GM21825 (cell line): ENCODE measurements around the gene SLC33A1.
"Not testable (repeated sequence)": the region's sequence is repeated elsewhere in the genome, so short reads cannot be mapped to it uniquely, and the experiment has no call there.

ENCODE experiments used
- ATAC-seq: cut with Tn5 transposase; IDR thresholded peaks from one replicate; pipeline ENCODE4 v1.9.1; 2021; ENCODE audit warnings: mild to moderate bottlenecking, moderate library complexity; ENCODE audit not compliant: unreplicated experiment

The SLC33A1 gene

DNA sequence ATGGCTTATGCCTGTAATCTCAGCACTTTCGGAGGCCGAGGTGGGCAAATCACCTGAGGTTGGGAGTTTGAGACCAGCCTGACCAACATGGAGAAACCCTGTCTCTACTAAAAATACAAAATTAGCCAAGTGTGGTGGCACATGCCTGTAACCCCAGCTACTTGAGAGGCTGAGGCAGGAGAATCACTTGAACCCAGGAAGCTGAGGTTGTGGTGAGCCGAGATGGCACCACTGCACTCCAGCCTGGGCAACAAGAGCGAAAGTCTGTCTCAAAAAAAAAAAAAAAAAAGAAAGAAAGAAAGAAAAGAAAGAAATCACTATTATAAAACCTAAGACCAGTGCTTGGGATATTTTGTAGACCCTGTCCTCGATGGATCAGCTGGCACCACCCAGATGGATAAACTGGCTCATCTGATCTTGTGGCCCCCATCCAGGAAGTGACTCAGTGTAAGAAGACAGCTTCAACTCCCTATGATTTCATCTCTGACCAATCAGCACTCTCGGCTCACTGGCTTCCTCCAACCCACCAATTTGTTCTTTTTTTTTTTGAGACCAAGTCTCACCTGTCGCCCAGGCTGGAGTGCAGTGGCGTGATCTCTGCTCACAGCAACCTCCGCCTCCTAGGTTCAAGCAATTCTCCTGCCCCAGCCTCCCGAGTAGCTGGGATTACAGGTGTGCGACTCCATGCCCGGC, 8.2 kb upstream of the SLC33A1 start:
- not testable (repeated sequence) for ATAC-seq

DNA sequence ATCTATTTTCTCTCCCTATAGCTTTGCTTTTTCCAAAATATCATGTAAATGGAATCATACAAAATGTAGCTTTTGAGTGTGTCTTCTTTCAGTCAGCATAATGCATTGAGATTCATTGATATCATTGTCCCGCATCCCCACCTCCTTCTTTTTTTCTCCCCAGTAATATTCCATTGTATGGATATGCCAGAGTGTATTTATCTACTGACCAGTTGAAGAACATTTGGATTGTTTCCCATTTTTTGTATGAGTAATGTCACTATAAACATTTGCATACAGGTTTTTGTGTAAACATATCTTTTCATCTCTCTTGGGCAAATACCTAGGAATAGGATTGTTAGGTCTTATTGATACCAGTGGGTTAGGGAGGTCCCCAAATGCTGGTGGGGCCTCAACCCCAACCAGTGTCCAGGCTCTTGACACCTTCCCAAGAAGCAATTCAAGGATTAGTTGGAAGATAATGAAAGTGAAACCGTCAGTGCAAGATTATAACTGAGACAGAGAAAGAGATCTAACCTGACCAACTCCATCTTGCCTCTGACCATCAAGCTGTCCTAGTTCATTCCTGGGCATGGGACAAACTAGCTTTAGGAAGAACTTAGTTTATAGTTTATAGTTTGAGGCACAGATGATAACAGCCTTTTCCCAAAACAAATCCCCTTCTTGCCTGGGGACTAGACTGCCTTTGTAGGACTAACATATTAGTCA, 7.4 kb upstream of the SLC33A1 start:
- ATAC-seq: no peak

DNA sequence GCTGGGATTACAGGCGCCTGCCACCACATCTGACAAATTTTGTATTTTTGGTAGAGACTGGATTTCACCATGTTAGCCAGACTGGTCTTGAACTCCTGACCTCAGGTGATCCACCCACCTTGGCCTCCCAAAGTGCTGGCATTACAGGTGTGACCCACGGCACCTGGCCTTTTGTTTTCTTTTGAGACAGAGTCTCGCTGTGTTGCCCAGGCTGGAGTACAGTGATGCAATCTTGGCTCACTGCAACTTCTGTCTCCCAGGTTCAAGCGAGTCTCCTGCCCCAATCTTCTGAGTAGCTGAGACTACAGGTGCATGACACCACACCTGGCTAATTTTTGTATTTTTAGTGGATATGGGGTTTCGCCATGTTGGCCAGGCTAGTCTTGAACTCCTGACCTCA, 6.2 kb upstream of the SLC33A1 start:
- not testable (repeated sequence) for ATAC-seq

DNA sequence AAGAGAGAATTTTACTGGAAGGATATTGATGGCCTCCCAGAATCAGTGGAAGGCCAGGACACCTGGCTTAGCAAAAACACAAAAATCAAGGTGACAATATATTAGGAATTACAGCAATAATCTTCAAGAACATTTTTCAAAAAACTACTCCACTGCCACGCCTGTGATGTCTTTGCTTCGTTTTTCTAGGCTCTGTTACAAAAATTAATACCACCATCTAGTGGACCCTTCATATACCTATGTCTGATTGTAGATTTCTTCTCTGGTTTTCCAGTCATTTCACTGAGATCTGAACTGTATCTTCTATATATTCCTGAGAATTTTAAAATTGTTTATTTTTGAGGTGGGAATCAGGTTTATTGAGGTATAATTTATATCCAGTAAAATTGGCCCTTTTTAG, 5.6 kb upstream of the SLC33A1 start:
- peak; percentile 66 for ATAC-seq

DNA sequence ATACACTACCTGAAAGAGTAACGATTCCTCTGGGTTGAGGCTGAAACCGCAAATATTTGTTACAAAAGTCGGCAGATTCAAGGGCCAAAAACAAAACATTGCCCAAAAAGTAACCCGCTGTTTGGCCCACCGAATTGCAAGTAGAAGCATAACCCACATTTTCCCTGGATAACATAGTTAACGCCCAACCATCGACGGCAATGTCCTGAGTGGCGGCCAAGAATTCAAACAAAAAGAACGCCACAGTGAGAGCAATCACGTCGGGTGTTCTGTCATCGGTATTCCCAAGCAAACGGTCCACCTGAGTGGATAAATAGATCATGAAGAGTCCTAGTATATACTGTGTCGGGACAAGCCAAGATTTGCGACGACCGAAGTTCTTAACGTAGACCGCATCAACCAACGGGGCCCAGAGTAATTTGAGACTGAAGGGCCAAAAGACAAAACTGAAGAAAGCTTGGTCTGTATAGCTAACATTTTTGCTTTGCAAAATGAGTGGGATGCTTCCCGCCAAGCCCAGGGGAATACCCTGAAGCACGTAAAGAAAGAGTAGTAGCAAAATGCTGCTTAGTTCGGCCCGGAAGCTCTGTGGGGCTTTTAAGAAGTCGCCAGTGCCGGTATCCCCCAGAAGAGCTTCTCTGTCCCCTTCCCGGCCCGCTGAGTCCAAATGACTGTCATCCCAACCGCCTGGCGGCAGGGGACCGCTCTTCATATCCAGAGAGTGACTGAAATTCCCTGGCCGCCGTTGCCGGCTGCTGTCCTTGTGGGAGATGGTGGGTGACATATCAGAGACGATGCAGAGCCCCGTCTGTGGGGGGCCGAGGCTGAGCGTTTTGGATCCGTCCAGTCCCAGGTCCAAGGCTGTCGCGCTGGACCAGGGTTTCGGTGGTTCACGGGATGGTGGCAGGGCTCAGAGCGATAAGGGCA, 750 bp downstream of the SLC33A1 start:
- peak; percentile 8 for ATAC-seq

DNA sequence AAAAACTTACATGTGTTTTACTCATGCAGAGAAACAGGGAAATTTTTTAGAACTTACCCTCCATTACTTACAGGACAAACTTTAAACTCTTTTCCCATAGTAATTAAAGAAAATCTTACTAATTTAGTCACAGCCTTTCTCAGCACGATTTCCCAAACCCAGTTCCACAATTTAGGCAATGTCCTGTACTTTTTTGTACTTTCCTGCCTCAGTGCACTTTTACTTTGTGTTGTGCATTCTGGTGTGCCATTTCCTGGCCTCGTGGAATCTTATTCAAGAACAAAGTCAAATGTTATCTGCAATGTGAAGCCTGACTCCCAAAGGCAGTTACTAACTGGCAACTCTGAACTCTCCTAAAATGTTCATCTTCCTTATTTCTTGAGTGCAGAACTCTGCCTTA, 1.9 kb downstream of the SLC33A1 start:
- ATAC-seq: no peak

DNA sequence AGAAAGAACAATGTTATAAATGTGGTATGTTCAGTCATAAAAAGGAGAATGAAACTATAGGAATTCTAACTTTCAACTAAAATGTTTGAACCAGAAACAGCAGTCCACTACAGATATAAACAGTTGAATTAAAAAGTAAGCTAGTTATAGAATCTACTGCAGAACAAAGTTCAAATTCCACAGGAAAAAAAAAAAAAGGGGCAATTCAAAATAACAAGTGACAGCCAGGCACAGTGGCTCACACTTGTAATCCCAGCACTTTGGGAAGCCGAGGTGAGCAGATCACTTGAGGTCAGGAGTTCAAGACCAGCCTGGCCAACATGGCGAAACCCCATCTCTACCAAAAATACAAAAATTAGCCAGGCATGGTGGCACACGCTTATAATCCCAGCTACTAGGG, 4.8 kb downstream of the SLC33A1 start:
- ATAC-seq: not testable (repeated sequence)

DNA sequence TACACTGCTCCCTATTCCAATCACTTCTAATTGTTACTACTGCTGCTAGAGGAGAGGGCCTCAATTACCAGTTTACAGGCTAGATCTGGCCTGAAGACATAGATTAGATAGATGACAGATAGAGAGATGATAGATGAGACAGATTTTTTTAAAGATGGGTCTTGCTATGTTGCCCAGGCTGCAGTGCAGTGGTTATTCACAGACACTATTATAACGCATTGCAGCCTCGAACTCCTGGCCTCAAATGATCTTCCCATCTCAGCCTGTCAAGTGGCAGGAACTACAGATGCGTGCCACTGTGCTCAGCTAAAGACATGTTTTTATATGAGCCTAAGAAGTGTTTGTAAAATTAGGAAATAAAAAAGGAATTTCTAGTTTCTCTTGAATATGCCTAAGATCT, 6.2 kb downstream of the SLC33A1 start:
- no peak for ATAC-seq

DNA sequence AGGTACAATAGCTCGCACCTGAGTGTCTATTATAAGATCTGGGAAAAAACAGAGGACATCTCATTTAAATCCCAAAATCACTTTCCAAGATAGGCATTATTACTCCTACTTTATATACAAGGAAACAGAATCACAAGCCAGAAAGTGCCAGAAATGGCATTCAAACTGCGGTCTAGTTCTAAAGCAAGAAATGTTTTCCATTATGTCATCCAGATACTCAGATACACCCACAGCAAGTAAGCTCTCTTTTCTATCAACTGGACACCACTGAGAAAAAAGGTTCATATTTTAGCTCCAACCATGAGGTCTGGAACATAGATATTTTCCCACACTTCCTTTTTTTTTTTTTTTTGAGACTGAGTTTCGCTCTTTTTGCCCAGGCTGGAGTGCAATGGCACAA, 8.1 kb downstream of the SLC33A1 start:
- ATAC-seq: no peak

DNA sequence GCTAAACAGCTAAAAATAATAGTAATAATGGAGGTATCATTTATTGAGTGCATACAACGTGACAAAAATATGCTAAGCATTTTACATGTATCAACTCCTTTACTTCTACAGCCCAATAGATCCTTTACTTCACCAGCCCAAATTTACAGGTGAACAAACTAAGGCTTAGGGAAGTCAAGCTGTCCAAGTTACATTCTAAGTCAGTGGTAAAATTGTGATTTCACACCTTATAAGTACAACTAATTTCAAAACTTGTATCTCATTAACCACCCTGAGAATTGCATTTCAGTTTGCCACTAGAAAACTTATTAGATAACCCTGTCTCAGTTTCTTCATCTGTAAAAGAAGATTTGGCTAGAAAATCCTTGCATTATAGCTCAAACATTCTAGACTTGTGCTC, 10.7 kb downstream of the SLC33A1 start:
- no peak for ATAC-seq

DNA sequence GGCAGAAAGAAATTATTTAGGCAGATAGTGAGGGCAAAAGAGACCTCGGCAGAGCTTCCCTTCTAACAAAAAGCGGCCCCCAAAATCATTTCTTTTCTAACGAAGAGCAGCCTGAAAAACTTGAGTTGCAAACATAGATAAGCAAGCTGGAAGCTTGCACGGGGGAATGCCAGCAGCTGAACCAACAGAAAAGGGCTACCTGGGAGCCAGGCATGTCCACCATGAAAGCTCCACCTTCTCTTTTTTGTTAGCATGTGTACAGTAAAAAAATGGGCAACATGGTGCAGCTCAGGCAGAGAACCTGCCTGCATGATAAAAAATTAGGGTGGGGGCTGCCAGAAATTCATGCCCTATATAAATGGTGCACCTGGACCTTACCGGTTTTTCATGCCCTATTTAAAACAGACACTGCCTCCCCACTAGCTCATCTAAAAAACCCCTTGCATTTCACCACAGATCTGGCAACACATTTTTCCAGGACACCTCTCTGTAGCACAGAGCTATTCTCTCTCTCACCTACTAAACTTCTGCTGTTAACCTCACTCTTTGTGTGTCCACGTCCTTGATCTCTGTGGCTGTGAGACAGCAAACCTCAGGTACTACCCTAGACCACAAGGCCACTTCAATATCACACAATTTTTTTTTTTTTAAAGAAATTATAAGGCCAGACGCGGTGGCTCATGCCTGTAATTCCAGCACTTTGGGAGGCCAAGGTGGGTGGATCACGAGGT, 18.7 kb downstream of the SLC33A1 start:
- no peak for ATAC-seq

DNA sequence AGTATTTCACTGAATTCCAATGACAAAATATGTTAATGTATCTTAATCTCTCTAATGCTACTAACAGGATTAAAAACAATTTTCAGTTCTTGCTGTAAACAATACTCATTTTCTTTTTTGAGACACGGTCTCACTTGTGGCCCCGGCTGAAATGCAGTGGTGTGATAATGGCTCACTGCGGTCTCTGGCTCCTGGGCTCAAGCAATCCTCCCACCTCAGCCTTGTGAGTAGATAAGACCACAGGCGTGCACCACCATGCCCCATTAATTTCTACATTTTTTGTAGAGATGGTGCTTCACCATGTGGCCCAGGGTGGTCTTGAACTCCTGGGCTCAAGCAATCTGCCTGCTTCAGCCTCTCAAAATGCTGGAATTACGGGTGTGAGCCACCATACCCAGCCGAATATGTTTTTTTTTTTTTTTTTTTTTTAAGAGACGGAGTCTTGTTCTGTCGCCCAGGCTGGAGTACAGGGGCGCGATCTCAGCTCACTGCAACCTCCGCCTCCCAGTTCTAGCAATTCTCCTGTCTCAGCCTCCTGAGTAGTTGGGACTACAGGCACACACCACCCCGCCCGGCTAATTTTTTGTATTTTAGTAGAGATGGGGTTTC, 25.6 kb downstream of the SLC33A1 start:
- ATAC-seq: not testable (repeated sequence)

DNA sequence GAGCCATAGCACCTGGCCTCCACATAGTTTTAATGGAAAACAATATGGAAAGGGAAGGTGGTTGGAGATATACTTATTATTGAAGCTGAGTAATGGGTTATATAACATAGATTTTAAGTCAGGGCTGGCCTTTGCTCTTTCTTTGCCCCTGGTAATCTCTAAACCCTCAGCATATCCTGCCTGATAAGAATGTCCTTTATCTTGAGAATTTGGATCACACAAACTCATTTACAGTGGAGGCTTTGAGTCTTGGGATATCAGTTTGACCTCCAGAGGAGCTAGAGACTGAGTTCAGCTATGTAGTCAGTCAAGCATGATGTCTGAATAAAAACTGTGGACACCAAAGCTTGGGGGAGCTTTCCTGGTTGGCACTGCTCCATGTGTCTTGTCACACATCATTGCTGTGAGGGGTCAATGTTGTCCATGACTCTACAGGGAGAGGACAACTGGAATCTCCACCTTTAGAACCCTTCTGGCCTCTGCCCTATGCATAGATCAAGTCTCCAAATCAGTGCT, 39.1 kb downstream of the SLC33A1 start:
- no peak for ATAC-seq

DNA sequence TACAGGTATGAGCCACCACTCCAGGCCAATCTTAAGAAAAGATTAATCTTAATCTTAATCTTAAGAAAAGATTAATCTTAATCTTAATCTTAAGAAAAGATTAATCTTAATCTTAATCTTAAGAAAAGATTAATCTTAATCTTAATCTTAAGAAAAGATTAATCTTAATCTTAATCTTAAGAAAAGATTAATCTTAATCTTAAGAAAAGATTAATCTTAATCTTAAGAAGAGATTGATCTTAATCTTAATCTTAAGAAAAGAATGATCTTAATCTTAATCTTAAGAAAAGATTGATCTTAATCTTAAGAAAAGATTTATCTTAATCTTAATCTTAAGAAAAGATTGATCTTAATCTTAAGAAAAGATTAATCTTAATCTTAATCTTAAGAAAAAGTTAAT, 41.0 kb downstream of the SLC33A1 start:
- ATAC-seq: not testable (repeated sequence)

DNA sequence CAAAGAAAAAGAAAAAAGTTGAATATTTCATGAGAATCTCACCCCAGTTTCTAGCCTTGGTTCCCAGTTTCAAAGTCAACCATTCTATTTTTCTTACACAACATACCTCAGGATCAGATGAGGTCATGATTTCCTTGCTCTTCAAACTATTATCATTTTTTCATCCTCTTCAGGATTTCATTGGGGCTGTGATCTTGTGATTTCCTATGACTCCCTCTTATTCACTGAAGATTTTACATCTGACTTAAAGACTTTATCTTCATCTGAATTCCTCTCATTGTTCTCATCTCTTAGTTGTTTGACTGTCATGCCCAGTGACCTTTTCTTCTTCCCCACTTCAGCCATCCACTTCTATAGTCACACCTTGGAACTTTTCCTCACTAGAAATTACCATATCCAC, 45.0 kb downstream of the SLC33A1 start:
- ATAC-seq: no peak

DNA sequence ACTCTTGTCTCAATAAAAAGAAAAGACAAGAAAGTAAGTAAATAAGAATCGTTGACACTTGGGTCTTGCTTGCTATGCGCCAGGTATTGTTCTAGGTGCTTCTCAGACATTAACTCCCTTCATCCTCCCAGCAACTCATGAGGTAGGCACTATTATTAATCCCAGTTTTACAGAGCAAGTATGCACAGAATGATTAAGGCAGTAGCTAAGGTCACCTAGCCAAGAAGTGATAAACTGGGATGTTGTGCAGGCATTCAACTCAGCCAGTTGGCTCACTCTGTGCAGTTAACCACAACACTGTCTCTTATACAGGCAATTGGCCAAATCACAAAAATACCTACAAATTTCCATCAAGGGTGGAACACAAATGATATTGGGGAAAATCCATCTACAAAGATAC, 46.4 kb downstream of the SLC33A1 start:
- no peak for ATAC-seq

DNA sequence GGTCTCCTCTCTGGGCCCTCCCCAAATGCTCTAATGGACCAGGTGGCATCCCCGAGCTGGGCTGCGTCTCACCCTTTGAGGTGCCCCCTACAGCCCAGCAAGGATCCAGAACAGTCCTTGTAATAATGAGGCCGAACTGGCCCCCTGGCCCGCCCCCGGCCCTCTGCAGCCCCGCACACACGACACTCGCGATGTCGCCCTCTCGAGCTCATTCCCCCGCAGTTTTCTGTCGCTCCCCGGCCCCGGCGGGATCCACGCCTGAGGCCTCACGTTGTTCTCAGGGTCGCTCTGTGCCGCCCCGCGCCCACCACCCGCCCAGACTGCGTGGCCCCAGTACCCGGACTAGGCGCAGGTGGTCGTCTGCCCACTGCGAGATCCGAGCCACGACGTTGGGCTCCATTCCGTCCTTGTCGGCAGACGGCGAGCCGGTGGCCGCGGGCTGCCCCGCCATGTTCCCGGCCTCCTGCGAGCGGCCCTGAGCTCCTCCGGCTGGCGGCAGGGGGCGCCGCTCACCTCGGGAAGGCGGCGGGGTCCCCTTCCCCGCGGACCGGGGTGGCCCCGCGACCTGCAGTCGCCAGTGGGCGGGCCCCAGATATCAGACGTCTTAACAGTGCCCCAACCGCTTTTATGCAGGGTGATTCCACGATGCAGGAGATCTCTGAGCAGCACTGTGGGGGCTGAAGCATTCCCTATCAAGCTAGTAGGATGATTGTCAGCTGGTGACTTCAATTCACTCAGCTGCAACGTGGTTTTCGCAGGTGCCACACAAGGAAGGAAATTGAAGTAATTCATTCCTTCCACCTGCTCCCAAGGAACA, 48.2 kb downstream of the SLC33A1 start, which contains the start of gene C3orf33:
TSS of gene C3orf33 (minus strand) at position 477 of the 817 bp plus-strand sequence. CDS start at position 451, 26 bp downstream.
- peak; percentile 99 for ATAC-seq

DNA sequence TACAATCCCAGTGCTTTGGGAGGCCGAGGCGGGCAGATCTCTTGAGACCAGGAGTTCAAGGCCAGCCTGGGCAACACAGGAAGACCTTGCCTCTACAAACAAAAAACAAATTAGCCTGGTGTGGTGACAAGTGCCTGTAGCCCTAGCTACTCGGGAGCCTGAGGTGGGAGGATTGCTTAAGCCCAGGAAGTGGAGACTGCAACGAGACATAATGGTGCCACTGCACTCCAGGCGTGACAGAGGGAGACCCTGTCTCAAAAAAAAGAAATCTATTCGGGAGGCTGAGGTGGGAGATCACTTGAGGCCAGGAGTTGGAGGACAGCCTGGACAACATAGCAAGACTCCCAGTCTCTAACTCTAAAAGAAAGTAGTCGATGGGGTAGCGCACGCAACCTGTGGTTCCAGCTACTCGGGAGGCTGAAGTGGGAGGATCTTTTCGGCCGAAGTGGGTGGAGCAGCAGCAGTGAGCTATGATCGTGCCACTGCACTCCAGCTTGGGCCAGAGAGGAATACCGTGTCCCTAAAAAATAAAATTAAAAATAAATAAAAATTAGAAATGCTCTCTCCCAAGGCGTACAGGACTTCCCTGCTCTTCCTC, 48.9 kb downstream of the SLC33A1 start:
- ATAC-seq: no peak

DNA sequence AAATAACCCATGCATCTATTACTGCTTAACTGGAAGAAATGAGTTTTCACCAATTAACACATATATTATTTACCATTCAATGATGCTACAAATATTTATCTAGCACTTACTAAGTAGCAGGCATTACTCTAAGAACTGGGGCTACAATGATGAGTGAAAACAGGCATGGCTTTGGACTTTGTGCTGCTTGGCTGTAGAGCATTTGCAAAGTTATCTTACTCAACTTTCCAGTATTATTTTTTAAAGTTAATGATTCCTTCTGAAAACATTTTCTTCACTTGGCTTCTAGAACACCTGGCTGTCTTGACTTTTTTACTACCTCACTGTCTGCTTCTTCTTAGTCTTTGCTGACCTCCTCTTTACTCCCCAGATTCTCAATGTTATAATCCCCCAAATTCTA, 49.9 kb downstream of the SLC33A1 start:
- no peak for ATAC-seq
